ENCODE results near the gene ATP9B.
A peak's percentile ranks its signal among the peaks of the same experiment; 100 is the strongest.

The ATP9B gene

DNA sequence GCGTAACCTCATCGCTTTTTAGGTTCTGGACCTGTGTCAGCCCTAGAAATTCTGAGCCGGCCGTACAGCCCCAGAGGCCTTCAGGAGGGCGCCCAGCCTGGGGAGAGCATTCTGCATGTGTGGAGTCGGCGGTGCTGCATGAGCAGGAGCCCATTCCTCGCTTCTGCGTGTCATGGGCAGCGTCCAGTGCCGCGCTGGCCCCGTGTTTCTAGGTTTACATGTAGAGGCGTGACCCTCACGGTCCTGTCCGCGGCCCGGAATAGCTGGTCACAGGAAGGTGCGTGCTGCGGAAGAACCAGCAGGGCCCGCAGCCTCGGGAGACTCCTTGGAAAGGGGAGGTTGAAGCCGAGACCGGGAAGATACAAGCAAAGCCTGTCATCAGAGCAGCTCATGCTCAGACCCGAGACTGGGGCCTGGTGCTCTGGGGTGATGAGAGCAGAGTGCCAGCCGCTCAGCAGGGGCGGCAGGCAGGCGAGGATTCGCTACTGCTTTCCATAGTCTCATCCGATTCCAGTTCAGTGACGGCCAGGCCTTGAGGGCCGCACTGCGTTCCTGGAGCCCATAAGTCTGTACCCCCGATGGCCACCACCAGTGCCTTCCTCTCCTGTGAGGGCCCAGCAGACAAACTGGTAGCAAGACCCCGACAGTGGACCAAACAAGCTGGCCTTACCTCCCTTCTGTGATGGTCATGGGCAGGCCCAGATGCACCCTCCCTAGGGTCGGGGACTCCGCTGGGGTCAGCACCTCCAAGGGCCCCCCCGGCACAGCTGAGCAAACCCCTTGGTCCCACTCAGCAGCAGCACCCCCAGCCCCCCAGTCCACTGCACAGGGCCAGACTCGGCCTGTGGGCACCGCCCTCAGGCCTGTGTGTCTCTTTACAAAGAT is 311.0 kb downstream of the ATP9B start:
- H3K27ac ChIP-seq, result no peak overlapping the region
- TF ChIP-seq, protein P1, sequence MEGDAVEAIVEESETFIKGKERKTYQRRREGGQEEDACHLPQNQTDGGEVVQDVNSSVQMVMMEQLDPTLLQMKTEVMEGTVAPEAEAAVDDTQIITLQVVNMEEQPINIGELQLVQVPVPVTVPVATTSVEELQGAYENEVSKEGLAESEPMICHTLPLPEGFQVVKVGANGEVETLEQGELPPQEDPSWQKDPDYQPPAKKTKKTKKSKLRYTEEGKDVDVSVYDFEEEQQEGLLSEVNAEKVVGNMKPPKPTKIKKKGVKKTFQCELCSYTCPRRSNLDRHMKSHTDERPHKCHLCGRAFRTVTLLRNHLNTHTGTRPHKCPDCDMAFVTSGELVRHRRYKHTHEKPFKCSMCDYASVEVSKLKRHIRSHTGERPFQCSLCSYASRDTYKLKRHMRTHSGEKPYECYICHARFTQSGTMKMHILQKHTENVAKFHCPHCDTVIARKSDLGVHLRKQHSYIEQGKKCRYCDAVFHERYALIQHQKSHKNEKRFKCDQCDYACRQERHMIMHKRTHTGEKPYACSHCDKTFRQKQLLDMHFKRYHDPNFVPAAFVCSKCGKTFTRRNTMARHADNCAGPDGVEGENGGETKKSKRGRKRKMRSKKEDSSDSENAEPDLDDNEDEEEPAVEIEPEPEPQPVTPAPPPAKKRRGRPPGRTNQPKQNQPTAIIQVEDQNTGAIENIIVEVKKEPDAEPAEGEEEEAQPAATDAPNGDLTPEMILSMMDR (conservative IDR thresholded peaks at IDR 0.05), result no peak

GRCh38 chr18:79380816-79381806 is 311.9 kb downstream of the ATP9B start:
- no peak overlapping the region for H3K27ac ChIP-seq
- TF ChIP-seq, protein P1 (conservative IDR thresholded peaks at IDR 0.05), result peak; percentile 86

GRCh38 chr18:79381811-79382311 is 312.7 kb downstream of the ATP9B start:
- no peak overlapping the region for H3K27ac ChIP-seq
- TF ChIP-seq, protein P1 (conservative IDR thresholded peaks at IDR 0.05), result no peak

- no peak overlapping the region for H3K27ac ChIP-seq
- TF ChIP-seq, protein P1 (conservative IDR thresholded peaks at IDR 0.05), result no peak
Observed at GRCh38 chr18:79382681-79383387, 313.6 kb downstream of the ATP9B start.

DNA sequence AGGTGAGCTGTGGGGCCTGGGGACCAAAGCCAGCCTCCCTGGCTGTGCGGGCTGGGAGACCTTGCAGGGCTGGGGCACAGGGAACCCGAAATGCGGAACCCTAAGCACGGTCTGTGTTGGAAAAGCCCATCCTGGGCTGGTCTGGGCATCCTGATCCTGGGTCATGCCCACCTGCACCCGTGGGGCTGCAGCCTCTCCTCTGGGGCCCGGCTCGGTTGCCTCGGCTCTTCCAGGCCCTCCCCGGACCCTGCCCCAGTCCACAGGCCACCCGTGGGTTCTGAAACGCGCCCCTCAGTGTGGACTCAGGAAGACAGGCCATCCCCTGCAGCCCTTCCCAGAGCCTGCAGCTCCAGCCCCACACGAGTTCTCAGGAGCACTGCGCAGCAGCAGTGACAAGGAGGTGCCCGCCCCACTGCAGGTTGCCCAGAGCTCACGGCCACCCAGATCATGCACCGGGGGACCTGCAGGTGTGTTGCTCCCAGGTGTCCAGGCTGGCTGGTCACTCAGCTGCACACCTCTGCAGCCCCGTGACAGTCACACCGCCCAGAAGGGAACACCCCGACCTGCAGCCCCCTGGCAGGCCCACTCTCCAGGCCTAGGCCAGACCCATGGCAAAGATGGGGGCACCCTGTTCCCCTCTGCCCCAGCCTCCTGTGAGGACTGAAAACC is 314.3 kb downstream of the ATP9B start:
- TF ChIP-seq, protein P1 (conservative IDR thresholded peaks at IDR 0.05), result no peak
- no peak overlapping the region for H3K27ac ChIP-seq

GRCh38 chr18:79384151-79384807 is 315.1 kb downstream of the ATP9B start:
- H3K27ac ChIP-seq, result no peak overlapping the region
- TF ChIP-seq, protein P1 (conservative IDR thresholded peaks at IDR 0.05), result peak; percentile 48
